GM13976 (cell line): ENCODE results near the gene FBP2.

Source experiments
- DNase-seq: peaks from one replicate; pipeline ENCODE4 v3.0.0; 2012; ENCODE audit warnings: low spot score
- CTCF ChIP-seq: IDR thresholded peaks from 2 replicates; pipeline ENCODE4 v1.5.1; 2012; ENCODE audit warnings: borderline replicate concordance, mild to moderate bottlenecking; ENCODE audit not compliant: insufficient read depth; ENCODE audit errors: extremely low read depth, missing control alignments, control extremely low read depth
- in situ Hi-C: fragments of 300-500 bp; cut with MboI; formaldehyde crosslinking; loops from one replicate; pipeline ENCODE4 v1.12.0; 2022; ENCODE audit warnings: low sequenced_read_pairs, mixed read lengths, inconsistent platforms; ENCODE audit not compliant: unreplicated experiment

FBP2 gene

DNA sequence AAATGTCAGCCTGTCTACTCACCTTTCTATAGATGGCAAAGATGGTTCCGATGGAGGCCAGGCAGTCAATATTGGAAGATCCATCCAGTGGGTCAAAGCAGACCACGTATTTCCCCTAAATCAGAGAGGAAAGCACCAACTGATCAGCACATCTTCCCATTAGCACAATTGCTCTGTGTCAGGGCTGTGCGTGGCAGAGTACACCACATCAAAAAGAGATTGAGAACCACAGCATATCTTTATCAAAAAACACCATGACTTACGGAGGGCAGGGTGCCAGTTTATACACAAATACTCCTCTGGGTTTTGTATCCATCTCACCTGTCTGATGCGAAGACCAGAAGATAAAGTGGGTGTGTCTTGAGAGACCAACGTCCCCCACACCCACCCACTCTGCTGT is 9.1 kb downstream of the FBP2 start:
- TF ChIP-seq CTCF, result no peak
- in situ Hi-C loops, result no loop called here
- no peak for DNase-seq

DNA sequence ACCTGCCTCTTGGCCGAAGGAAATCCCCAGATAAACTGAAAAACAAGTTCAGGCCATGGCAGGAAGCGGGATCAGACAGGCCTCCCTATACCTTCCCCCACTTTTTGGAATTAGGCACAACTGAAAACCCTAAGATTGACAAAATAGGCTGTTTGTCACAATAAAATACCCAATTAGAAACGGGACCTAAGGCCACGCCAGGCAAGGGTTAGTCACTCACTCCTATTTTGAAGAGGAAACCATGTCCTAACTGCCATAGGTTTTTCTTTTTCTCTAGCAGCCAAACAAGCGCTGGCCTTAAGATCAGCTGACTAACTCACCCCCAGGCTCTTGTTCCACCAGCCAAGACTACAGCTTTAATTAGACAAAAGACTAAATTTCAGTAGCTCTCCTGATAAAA is 11.9 kb downstream of the FBP2 start:
- no peak for TF ChIP-seq CTCF
- DNase-seq, result no peak
- in situ Hi-C loops, result no loop called here

GRCh38 chr9:94577571-94577970 is 16.1 kb downstream of the FBP2 start:
- in situ Hi-C loops, result no loop called here
- no peak for TF ChIP-seq CTCF
- DNase-seq, result no peak

- no peak for TF ChIP-seq CTCF
- DNase-seq, result no peak
- in situ Hi-C loops, result no loop called here
These were observed 16.6 kb downstream of the FBP2 start for GRCh38 chr9:94577036-94577435.

DNA sequence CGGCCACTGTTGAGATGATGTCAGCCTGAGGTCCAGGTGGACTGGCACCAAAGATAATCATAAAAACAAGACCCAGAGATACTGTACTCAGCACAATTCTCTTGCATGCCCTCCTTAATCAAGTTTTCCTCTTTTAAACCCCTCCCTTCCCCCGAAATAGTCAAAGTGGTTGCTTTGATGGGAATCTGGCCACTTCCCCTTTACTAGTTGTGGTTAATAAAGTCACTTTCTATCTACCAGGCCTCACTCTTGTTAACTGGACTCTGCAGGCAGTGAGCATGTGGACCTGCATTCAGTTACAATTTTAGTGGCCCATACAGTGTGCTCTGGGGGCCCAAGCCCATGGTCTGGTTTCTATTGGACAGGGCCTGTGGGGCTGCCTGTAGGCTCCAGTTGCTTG is 17.5 kb downstream of the FBP2 start:
- in situ Hi-C loops, result no loop called here
- DNase-seq, result no peak
- TF ChIP-seq CTCF, result no peak

GRCh38 chr9:94568972-94569712 is 24.5 kb downstream of the FBP2 start:
- in situ Hi-C loops, result no loop called here
- TF ChIP-seq CTCF, result no peak
- DNase-seq, result no peak
